GM20431 (cell line): ENCODE data around the gene ST8SIA6.
"Not testable (repeated sequence)": the region's sequence is repeated elsewhere in the genome, so short reads cannot be mapped to it uniquely, and the experiment has no call there.

Experiments
- in situ Hi-C: fragments of 300-500 bp; cut with MseI, MboI; formaldehyde crosslinking; loops from one replicate; pipeline ENCODE4 v1.15.0; 2020; ENCODE audit warnings: low sequenced_read_pairs; ENCODE audit not compliant: unreplicated experiment

ST8SIA6 gene

DNA sequence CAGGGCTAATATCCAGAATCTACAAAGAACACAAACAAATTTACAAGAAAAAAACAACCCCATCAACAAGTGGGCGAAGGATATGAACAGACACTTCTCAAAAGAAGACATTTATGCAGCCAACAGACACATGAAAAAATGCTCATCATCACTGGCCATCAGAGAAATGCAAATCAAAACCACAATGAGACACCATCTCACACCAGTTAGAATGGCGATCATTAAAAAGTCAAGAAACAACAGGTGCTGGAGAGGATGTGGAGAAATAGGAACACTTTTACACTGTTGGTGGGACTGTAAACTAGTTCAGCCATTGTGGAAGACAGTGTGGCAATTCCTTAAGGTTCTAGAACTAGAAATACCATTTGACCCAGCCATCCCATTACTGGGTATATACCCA lies 52.4 kb downstream of the ST8SIA6 start:
- in situ Hi-C loops: not testable (repeated sequence)

DNA sequence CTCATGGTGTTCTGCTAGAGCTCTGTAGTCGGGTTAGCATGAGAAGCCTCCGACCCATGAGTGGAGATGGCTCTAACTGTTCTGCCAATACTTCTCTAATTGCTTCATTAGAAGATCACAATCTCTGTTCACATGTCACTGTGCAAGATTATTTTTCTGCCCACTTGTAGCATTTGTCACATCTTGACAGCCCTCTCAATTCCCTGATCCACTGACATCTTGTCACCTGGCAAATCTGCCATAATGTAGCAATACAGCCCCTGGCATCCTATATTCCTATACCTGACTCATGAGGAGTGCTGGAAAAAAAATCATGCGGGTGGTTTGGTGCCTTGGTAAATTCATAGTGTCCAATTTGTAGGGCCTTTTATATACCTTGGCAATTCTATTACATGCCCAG lies 58.4 kb downstream of the ST8SIA6 start:
- in situ Hi-C loops: no loop called here

DNA sequence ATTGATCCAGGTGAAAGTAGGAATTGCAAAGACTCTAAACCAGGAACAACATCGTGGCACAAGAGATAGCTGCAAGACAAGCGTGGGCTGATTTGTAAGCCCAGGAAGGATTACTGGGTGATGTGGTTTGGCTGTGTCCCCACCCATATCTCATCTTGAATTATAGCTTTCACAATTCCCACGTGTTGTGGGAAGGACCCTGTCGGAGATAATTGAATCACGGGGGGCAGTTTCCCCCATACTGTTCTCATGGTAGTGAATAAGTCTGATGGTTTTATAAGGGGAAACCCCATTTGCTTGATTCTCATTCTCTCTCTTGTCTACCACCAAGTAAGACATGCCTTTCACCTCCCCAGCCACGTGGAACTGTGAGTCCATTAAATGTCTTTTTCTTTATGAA lies 59.5 kb downstream of the ST8SIA6 start:
- in situ Hi-C loops: no loop called here

DNA sequence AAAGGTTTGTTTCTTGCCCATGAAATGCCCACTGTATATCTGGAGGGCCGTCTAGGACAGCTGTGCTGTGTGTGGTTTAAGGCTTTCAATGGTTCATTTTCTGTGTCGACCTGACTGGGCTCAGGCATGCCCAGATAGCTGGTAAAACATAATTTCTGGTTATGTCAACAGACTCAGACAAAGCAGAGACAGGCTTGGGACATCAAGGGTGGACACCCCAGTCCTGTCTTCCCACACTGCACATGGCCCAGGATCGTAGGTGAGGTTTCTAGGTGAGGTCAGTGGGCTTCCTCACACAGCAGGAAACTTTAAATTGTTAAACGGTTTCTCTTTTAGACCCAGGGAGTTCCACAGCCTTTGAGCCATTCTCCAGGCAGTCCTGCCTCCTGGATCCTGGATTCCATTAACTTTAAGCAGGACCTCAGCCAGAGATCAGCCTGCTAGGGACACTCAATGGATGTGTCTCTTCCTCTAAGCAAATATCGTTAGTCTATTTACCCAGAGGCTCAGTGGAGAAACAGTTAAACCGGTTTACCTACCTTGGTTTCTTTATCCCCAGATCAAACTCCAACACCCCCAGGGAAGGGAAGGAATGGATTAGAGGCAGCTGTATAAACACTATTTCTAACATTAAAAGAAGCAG lies 66.4 kb downstream of the ST8SIA6 start:
- in situ Hi-C loops: no loop called here

DNA sequence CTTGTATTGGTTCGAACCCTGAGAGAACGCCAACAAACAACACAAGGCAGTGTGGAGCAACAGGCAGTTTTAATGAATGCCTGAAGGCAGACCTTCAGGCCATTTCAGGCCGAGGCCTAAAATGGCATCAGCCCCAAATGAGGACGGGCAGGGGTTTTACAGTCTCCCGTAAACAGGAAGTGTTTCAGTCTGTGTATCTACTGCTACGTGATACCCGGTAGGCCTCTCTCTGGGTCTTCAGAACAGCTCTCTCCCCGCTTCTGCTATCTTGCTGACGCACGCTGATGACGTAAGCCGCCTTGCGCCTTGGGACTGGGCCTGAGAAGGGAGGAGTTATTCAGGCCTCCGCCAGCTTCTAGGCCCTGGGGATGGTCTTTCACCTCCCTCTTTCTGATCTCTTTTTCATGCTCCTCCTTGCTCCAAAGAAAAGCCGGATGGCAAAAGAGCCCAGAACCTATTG lies 67.7 kb downstream of the ST8SIA6 start:
- in situ Hi-C loops: no loop called here

DNA sequence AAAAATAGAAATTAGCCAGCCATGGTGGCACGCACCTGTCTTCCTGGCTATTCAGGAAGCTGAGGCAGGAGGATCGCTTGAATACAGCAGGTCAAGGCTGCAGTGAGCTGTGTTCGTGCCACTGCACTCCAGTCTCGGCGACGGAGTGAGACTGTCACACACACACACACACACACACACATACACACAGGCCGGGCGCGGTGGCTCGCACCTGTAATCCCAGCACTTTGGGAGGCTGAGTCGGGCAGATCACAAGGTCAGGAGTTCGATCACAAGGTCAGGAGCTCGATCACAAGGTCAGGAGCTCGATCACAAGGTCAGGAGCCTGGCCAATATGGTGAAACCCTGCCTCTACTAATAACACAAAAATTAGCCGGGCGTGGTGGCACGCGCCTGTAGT lies 68.4 kb downstream of the ST8SIA6 start:
- in situ Hi-C loops: no loop called here

DNA sequence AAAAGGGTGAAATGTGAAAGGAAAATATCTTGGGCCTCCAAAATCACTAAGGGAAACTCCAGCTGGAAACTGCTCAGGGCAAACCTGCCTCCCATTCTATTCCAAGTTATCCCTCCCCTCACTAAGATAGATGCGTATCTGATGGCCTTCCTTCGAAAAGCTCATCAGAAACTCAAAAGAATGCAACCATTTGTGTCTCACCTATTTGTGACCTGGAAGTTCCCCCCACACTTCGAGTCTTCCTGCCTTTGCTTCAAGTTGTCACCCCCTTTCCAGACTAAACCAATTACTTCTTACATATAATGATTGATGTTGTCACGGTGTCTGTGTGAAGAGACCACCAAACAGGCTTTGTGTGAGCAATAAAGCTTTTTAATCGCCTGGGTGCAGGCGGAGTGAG lies 69.3 kb downstream of the ST8SIA6 start:
- in situ Hi-C loops: no loop called here

DNA sequence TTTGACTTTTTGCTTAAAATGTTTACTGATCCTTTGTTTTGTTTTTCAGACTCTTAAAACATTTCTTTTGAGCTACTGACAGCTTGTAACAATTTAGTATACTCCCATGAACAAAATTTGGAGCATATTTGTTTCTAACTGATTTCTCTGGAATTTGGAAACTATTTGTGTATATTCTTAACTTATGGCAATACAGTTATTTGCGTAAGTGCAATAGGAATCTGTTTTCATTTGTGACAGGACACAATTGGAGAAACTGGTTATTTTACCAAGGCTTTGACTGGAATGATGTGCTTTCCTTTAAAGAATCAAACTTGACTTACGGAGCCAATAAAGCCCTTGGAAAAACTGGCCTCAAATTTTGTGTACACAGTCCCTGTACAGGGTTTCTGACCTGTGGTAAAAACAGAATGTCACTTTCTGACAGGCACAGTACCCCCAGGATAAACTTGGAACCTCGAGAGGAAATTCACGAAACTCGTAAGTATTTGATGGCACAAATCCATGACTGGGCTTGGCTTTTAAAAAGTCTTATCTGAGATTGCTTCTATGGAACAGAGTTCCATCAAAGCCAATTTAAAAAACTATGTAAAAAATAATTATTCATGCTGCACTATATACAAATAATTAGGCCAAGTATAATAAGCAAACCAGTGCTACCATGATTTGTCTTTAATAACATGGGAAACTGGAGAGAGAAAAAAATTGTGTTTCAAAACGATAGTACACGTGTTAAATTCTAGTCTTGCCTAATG lies 70.4 kb downstream of the ST8SIA6 start:
- in situ Hi-C loops: no loop called here

DNA sequence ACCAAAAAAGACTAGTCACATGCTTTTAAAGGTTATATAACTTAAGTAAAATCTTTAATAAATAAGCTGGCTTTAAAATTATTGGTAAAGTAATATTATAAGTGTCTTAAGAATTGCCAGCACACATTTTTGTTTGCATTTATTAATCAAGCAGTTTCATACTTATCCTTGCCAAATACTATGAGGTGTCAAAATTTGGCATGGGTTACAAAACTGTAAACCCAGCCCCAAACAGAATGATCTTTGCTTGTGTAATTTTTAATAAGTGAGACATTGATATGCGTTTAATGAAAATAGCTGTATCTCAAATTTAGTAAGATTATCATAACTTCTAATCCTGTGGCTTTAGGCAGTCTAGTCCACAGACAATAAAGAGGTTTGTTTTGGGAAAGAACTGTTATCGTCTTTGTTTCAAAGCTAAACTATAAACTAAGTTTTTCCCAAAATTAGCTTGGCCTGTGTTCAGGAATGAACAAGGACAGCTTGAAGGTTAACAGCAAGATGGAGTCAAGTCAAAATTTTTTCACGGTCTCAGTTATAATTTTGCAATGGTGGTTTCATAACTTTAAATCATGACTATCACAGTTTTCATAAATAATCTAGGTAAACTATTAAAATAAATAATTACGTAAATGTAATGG lies 72.8 kb downstream of the ST8SIA6 start:
- in situ Hi-C loops: no loop called here

DNA sequence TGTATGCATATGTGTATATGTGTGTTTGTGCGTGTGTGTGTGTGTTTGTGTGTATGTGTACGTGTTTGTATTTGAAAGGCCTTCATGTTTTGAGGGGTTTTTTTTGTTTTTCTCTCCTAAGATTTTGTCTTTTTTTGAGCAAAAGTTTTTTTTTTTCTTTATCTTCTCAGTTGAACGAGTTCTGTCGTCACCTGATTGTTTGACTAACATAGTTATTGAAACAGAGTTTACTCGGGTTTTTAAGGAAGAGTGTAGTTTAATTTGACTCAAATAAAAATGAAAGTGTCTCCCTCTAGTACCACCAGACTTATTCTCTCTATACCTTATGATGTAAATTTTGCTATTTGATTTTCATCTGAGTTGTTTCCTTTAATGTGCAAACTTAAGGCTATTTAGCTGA lies 73.5 kb downstream of the ST8SIA6 start:
- in situ Hi-C loops: no loop called here

DNA sequence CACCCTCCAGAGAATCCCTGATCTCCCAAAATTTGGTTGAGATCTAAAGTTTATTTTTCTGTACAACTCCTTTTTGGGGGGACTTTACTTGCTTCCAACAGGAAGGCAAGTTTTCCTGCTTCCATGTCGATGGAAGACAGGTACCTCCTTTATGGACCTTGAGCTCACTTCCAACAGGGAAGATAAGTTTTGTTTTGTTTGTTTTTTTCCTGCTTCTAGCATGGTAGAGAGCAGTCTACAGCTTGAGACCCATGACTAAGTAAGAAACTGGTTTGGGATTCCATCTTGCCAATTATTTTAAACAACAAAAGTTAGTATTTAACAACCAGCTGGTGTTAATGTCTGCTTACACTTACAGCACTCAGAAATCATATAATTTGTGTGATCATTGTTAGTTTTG lies 74.4 kb downstream of the ST8SIA6 start:
- in situ Hi-C loops: no loop called here

DNA sequence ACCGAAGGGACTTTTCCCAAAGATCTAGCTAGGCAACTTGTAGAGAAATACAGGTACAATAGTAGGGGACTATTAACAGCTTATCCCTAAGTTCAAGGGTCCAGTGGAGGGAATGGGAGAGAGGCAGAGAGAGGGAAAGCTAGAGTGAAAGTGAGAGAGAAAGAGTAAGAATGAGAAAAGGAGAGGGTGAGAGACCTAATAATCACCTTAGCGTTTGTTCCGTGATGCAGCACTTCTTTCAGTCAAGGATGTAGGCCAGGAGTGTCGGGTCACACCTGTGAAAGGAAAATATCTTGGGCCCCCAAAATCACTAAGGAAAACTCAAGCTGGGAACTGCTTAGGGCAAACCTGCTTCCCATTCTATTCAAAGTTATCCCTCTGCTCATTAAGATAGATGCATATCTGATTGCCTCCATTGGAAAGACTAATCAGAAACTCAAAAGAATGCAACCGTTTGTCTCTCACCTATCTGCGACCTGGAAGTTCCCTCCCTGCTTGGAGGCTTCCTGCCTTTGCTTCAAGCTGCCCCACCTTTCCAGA lies 75.2 kb downstream of the ST8SIA6 start:
- in situ Hi-C loops: no loop called here

DNA sequence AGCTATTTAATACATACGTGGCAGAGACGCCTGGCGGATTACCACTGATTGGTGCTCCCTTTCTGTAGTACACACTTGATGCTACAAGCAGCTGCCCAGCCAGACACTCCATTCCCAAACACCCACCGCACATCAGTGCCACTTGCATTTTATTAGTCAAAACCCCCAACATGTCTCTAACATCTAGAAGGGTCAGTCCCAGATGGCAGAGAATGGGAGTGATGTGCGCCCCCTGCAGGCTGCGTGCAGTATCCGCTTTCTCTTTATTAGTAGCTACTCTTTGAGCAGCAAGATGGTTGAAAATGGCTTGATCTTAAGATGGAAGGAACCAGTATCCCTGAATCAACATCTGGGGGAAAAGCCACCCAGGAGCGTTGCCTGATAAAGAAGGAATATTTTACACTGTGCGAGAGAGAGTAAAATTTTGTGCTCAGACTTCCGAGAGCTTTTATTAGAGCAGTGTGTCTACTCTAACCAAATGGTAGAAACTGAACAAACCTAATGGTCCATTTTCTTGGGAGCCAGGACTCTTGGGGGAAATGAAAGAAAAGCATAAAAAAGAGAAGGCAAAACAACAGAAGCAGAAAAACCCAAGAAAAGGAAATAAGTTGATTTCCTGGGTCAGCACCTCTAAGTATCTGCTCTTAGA lies 78.3 kb downstream of the ST8SIA6 start:
- in situ Hi-C loops: no loop called here

DNA sequence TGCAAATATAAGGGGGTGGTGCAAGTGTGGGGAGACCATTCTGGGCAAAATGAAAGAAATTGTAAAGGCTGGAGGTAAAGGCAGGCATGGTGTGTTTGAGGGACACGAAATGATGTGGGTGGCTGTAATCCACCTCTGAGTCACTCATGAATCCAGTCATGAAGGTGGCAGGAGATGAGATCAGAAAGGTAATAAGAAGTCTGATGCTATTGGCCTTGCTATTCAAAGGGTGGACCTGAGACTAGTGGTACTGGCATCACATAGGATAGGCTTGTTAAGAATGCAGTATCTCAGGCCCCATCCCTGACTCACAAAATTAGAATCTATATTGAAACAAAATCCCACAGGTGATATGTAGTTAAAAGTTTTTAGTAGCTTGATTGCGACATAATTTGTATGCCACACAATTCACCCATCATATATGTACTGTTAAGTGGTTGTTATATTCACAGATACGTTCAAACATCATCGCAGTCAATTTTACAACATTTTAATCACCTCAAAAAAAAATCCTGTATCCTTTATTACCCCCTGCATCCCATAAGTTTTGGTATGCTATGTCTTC lies 85.6 kb downstream of the ST8SIA6 start:
- in situ Hi-C loops: no loop called here

DNA sequence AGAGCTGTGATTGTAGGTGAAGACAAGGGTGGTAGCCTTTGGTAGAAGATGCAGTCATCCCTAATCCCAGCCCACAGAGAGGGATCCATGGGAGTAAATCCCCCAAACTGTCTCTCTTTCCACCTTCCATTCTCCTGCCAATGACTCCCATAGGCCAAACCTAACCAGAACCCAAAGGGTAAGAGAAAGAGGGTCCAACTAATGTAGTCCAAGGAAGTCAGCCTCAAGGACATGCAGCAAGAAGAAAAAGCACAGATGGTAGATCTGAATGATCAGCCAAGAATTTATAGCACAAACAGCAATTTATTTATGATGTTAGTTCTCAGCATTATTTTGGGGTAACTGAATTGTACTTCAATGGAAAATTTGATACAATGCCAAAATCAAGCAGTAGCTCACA lies 87.7 kb downstream of the ST8SIA6 start:
- in situ Hi-C loops: no loop called here

DNA sequence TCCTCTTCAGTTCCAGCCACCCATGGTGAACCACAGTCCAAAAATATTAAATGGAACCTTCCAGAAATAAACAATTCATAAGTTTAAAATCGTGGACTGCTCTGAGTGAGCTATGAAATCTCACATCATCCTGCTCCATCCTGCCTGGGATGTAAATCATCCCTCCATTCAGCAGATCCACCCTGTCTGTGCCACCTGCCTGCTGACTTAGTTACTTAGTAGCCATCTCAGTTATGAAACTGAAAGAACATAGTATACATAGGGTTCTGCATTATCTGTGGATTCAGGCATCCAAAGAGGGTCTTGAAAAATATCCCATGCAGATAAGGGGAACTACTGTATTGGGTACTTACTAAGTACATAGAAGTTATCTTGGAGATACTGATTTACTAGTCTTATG lies 89.0 kb downstream of the ST8SIA6 start:
- in situ Hi-C loops: no loop called here

DNA sequence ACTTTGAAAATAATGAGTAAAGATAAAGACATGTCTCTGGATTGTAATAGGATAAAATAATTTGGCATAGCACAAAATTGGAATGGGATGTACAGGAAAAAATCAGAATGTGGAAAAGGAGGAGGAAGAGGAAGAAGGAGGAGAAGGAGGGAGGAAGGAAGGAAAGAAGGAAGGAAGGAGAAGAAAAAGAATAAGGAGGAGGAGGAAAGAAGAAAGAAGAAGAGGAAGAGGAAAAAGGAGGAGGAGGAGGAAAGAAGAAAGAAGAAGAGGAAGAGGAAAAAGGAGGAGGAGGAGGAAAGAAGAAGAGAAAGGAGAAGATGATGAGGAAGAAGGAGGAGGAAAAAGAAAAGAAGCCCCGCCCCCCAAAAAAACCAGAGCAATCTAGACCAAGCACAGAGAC lies 95.9 kb downstream of the ST8SIA6 start:
- in situ Hi-C loops: no loop called here

DNA sequence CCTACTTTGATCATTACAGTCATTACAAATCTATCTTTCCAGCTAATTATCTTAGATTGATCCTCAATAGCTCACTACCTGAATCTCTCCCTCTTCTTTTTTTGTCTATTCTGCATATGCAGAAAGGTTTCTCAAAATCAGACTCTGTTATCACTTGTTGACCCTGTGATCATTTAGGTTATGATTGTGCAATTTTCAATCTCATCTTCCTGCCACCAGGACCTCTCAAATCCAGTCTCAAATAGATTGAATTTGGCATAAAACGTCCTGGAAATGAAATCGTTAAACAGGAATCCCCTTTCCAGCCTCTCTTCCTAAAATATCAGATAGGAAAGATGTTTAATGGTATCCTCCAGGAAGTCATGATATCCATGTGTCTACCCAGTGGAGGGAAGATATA lies 96.6 kb downstream of the ST8SIA6 start:
- in situ Hi-C loops: no loop called here

DNA sequence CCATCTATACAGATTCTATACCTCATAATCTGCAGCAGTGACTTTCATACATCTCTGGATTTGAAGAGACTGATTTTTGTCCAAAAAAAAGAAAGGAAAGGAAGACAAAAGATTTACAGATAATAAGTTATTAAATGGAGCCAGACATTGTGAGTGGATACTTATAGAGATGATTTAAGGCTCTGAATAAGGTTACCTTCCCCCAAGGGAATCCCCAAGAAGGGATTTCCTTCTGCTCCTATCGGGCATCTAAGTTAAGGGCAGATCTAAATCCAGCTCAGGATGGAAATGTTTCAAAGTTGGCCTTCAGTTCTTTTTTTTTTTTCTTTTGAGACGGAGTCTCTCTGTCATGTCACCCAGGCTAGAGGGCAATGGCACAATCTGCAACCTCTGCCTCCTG lies 97.6 kb downstream of the ST8SIA6 start:
- in situ Hi-C loops: no loop called here

DNA sequence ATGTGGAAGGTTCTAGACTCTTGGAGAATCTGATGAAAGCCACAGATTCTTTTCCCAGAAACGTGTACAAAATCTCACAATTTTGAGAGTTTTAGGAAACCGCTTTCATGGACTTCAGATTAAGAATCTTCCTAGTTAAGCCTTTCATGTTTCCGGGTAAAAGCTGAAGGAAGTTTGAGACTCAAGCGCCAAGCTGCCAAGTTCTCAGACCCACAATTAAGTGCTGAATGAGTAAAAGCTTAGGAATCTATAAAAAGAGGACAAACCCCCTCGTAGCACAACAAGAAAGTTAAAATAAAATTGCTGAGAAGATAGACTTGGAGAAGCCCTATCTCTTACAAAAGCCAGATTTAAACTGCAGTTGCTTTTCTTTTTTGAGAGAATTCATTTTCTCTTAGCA lies 99.6 kb downstream of the ST8SIA6 start:
- in situ Hi-C loops: no loop called here
